Myocyte (in vitro differentiated cells): ENCODE data around the gene LPGAT1. TPM values are rescaled to one million over a fixed set of nuclear protein-coding genes. Genes with fewer than 3 reads are reported as not detected.
"Not testable (repeated sequence)": the region's sequence is repeated elsewhere in the genome, so short reads cannot be mapped to it uniquely, and the experiment has no call there.

Experiments used
- DNase-seq: peaks from one replicate; pipeline ENCODE4 v3.0.0-alpha.2; 2012; ENCODE audit warnings: low read depth
- total RNA-seq: library from RNA; depleted of rRNA; stranded (reverse); fragments of >200 nt; gene quantifications from 2 replicates; pipeline ENCODE4 v1.2.3, GENCODE V29; 2014

LPGAT1 gene
- total RNA-seq, 1 donor from 2014 or later, result 46.3 TPM

- DNase-seq, result no peak
Observed at GRCh38 chr1:211736351-211736915, 94.1 kb downstream of the LPGAT1 start.

GRCh38 chr1:211735208-211736170 is 95.1 kb downstream of the LPGAT1 start:
- peak; percentile 91 for DNase-seq

GRCh38 chr1:211734791-211735190 is 95.8 kb downstream of the LPGAT1 start:
- DNase-seq, result no peak

- no peak for DNase-seq
Observed at GRCh38 chr1:211734359-211734758, 96.2 kb downstream of the LPGAT1 start.

GRCh38 chr1:211732293-211732980 is 98.1 kb downstream of the LPGAT1 start:
- DNase-seq, result peak; percentile 5

- DNase-seq, result no peak
Observed at GRCh38 chr1:211731456-211732292, 98.9 kb downstream of the LPGAT1 start.

GRCh38 chr1:211730347-211730746 is 100.2 kb downstream of the LPGAT1 start:
- DNase-seq, result no peak

GRCh38 chr1:211729238-211729637 is 101.3 kb downstream of the LPGAT1 start:
- DNase-seq, result no peak

- no peak for DNase-seq
Observed at GRCh38 chr1:211726467-211726995, 104.0 kb downstream of the LPGAT1 start.

GRCh38 chr1:211724687-211725196 is 105.8 kb downstream of the LPGAT1 start:
- no peak for DNase-seq

- no peak for DNase-seq
Observed at GRCh38 chr1:211723273-211723672, 107.3 kb downstream of the LPGAT1 start.

- no peak for DNase-seq
Observed at GRCh38 chr1:211722277-211723175, 108.0 kb downstream of the LPGAT1 start.

- DNase-seq, result not testable (repeated sequence)
Observed at GRCh38 chr1:211716555-211716954, 114.0 kb downstream of the LPGAT1 start.

GRCh38 chr1:211715971-211716370 is 114.6 kb downstream of the LPGAT1 start:
- DNase-seq, result no peak

- DNase-seq, result no peak
Observed at GRCh38 chr1:211714154-211714553, 116.4 kb downstream of the LPGAT1 start.

- DNase-seq, result no peak
Observed at GRCh38 chr1:211713231-211713630, 117.3 kb downstream of the LPGAT1 start.

GRCh38 chr1:211711315-211711705 is 119.3 kb downstream of the LPGAT1 start:
- DNase-seq, result no peak

GRCh38 chr1:211710566-211711314 is 119.8 kb downstream of the LPGAT1 start:
- no peak for DNase-seq

GRCh38 chr1:211708926-211709325 is 121.6 kb downstream of the LPGAT1 start:
- DNase-seq, result no peak
